GM23248 (cell line): ENCODE measurements around the gene WASHC2C.
"Not testable (repeated sequence)": the region's sequence is repeated elsewhere in the genome, so short reads cannot be mapped to it uniquely, and the experiment has no call there.

Source experiments
- EZH2 ChIP-seq: fragments of 200-600 bp; sonication (generic); IDR thresholded peaks from 2 replicates; pipeline ENCODE4 v1.6.1; 2018; ENCODE audit warnings: antibody characterized with exemption, mild to moderate bottlenecking; ENCODE audit not compliant: insufficient read depth, poor library complexity, severe bottlenecking
- EZH2phosphoT487 ChIP-seq: fragments of 200-600 bp; sonication (generic); IDR thresholded peaks from 2 replicates; pipeline ENCODE4 v1.6.1; 2018; ENCODE audit warnings: antibody characterized with exemption, moderate library complexity, mild to moderate bottlenecking, low read depth; ENCODE audit not compliant: insufficient read depth

GRCh38 chr10:45741559-45741958 lies 14.5 kb downstream of the WASHC2C start:
- TF ChIP-seq EZH2phosphoT487, EZH2: not testable (repeated sequence)
